HepG2 (cell line): ENCODE measurements around the gene CD79A. TPM values are rescaled to one million over a fixed set of nuclear protein-coding genes. Genes with fewer than 3 reads are reported as not detected.

ENCODE experiments used
- ATAC-seq: fragments of 200-7000 bp; cut with Tn5 transposase; 3 replicates; pipeline ENCODE4 v1.9.1; 2020; ENCODE audit warnings: mild to moderate bottlenecking, moderate library complexity
- BruUV-seq: library from RNA; stranded (reverse); fragments of 400-500 nt; replicated peaks from 2 replicates; lab custom pipeline; 2021; lab: Mats Ljungman, UMichigan
- CTCF ChIA-PET: fragments of 300-600 bp; formaldehyde crosslinking; extraction: SDS; loops from one replicate; lab custom pipeline; 2021; ENCODE audit warnings: low total read pairs, inconsistent platforms, low intra/inter-chr PET ratio; lab: Yijun Ruan, JAX
- POLR2A ChIA-PET: fragments of 350-600 bp; sonication (Branson Sonifier 250); formaldehyde crosslinking; loops from one replicate; lab custom pipeline; 2020; ENCODE audit warnings: antibody characterized with exemption, inconsistent platforms; lab: Yijun Ruan, JAX
- DNase-seq: peaks from one replicate; pipeline ENCODE4 v3.0.0-alpha.2; 2015; ENCODE audit warnings: low spot score
- FAIRE-seq: peaks from 3 replicates; lab custom pipeline; 2011; peaks lifted over from hg19 to GRCh38; lab: Jason Lieb, UNC
- H2AFZ ChIP-seq: one replicate; pipeline ENCODE4 v1.6.1; 2011; ENCODE audit warnings: low read length, inconsistent platforms
- H3K27ac ChIP-seq: fragments of 300-600 bp; 3 replicates; pipeline ENCODE4 v1.8.0; 2011; ENCODE audit warnings: mixed run types, mild to moderate bottlenecking, mixed read lengths, low read length, inconsistent platforms; ENCODE audit not compliant: insufficient read depth; ENCODE audit errors: extremely low read length
- H3K27me3 ChIP-seq, 2 experiments: fragments of 200-600 bp in 1 of 2; 2 replicates in 1 of 2; 3 replicates in 1 of 2; pipeline versions ENCODE4 v1.6.0 to v1.8.0; 2011; ENCODE audit warnings: low read length in 2 of 2, mild to moderate bottlenecking in 2 of 2, moderate library complexity in 2 of 2, inconsistent platforms in 1 of 2; ENCODE audit not compliant: insufficient read depth in 2 of 2, control insufficient read depth in 1 of 2
- H3K36me3 ChIP-seq, 2 experiments: fragments of 200-600 bp in 1 of 2; replicated peaks in 1 of 2; 2 replicates in 1 of 2; 3 replicates in 1 of 2; pipeline versions ENCODE4 v1.5.1 to v1.8.0; 2011; ENCODE audit warnings: low read length in 2 of 2, inconsistent platforms in 1 of 2; ENCODE audit not compliant: insufficient read depth in 2 of 2, control insufficient read depth in 1 of 2
- H3K4me1 ChIP-seq: 2 replicates; pipeline ENCODE4 v1.5.1; 2012; ENCODE audit warnings: low read length, inconsistent platforms; ENCODE audit not compliant: insufficient read depth
- H3K4me2 ChIP-seq: 2 replicates; pipeline ENCODE4 v1.6.0; 2011; ENCODE audit warnings: low read depth, low read length, inconsistent platforms
- H3K4me3 ChIP-seq, 3 experiments: fragments of 200-600 bp in 1 of 3; sonication (generic), shearing (Covaris generic) in 1 of 3; replicated peaks in 1 of 3; 2 replicates each; pipeline ENCODE4 v1.5.1; 2011 to 2016; ENCODE audit warnings: low read length in 3 of 3, inconsistent platforms in 2 of 3, low read depth in 2 of 3, mild to moderate bottlenecking in 2 of 3, control low read depth in 1 of 3, mixed read lengths in 1 of 3; ENCODE audit not compliant: insufficient read depth in 1 of 3
- H3K79me2 ChIP-seq: one replicate; pipeline ENCODE4 v1.6.1; 2011; ENCODE audit warnings: low read length, inconsistent platforms; ENCODE audit not compliant: insufficient read depth
- H3K9ac ChIP-seq: 2 replicates; pipeline ENCODE4 v1.6.0; 2011; ENCODE audit warnings: mild to moderate bottlenecking, low read depth, low read length, inconsistent platforms; ENCODE audit not compliant: insufficient read depth
- H3K9me3 ChIP-seq: 2 replicates; pipeline ENCODE4 v1.5.1; 2012; ENCODE audit warnings: mild to moderate bottlenecking, low read length
- H4K20me1 ChIP-seq: 2 replicates; pipeline ENCODE4 v1.6.0; 2011; ENCODE audit warnings: inconsistent platforms, mild to moderate bottlenecking, low read length, moderate library complexity; ENCODE audit not compliant: insufficient read depth
- AKAP8 ChIP-seq: sonication (generic); formaldehyde crosslinking; IDR thresholded peaks from 2 replicates; pipeline ENCODE4 v1.5.1; 2020; ENCODE audit warnings: mild to moderate bottlenecking, missing genetic modification reagents
- ARID3A ChIP-seq: IDR thresholded peaks from 2 replicates; pipeline ENCODE4 v1.6.1; 2012; ENCODE audit warnings: low read depth, low read length, improper control_type of control experiment
- DNMT1 ChIP-seq: sonication (generic); formaldehyde crosslinking; IDR thresholded peaks from 2 replicates; pipeline ENCODE4 v1.5.1; 2020; ENCODE audit warnings: mild to moderate bottlenecking, missing genetic modification reagents
- FOXC1 ChIP-seq: sonication (generic); formaldehyde crosslinking; IDR thresholded peaks from 2 replicates; pipeline ENCODE4 v1.8.0; 2022; ENCODE audit warnings: mild to moderate bottlenecking, missing genetic modification reagents, borderline replicate concordance
- KAT7 ChIP-seq: IDR thresholded peaks from 2 replicates; pipeline ENCODE4 v1.6.1; 2018; ENCODE audit warnings: borderline replicate concordance, missing compliant biosample characterization
- POLR2AphosphoS5 ChIP-seq: IDR thresholded peaks from 2 replicates; pipeline ENCODE4 v1.6.1; 2012; ENCODE audit warnings: low read depth, low read length
- POLR2G ChIP-seq: fragments of 200-400 bp; formaldehyde crosslinking; IDR thresholded peaks from 2 replicates; pipeline ENCODE4 v1.6.1; 2018; ENCODE audit warnings: mild to moderate bottlenecking, low read depth, low read length, moderate library complexity
- TBP ChIP-seq: sonication (generic); formaldehyde crosslinking; IDR thresholded peaks from 2 replicates; pipeline ENCODE4 v1.5.0; 2020; ENCODE audit warnings: missing genetic modification reagents
- ZFP37 ChIP-seq: sonication (generic); formaldehyde crosslinking; IDR thresholded peaks from 2 replicates; pipeline ENCODE4 v1.4.0; 2020; ENCODE audit warnings: missing genetic modification reagents, borderline replicate concordance
- ZNF512 ChIP-seq: sonication (generic); formaldehyde crosslinking; IDR thresholded peaks from 2 replicates; pipeline ENCODE4 v1.4.0; 2020; ENCODE audit warnings: mild to moderate bottlenecking, missing genetic modification reagents
- WGBS: methylation state at CpG from one replicate; pipeline ENCODE4 v1.1.6; 2017; ENCODE audit warnings: low lambda C conversion rate; 5-methylcytosine and 5-hydroxymethylcytosine counted together
- in situ Hi-C: cut with HindIII; loops from 2 replicates; pipeline ENCODE4 v1.10.0; 2017; ENCODE audit warnings: low pct_unique_long_range_greater_than_20kb; ENCODE audit not compliant: extremely low pct_ligation_motif_present
- intact Hi-C: fragments of 100-400 bp; cut with micrococcal nuclease; formaldehyde crosslinking; loops from one replicate; pipeline ENCODE4 v1.10.0; 2022; ENCODE audit not compliant: unreplicated experiment
- polyA plus RNA-seq, 8 experiments: library from polyadenylated mRNA; depleted of rRNA in 3 of 8; stranded (reverse) in 7 of 8; unstranded in 1 of 8; fragments of >200 nt; fragmentation: Illumina TruSeq in 4 of 8; extraction: Trizol in 4 of 8; gene quantifications; 2 replicates each; pipeline versions ENCODE4 v1.2.1 to v1.2.3, GENCODE V29; 2011 to 2016; ENCODE audit warnings: low read depth in 4 of 8, missing spikeins in 1 of 8, mixed read lengths in 1 of 8; ENCODE audit not compliant: insufficient read depth in 1 of 8
- total RNA-seq, 5 experiments: library from RNA; depleted of rRNA; stranded (reverse); fragments of >200 nt; fragmentation: Illumina TruSeq; extraction: Trizol; gene quantifications; 2 replicates each; pipeline ENCODE4 v1.2.3, GENCODE V29; 2016; ENCODE audit warnings: low read depth in 1 of 5

CD79A gene
- total and polyA plus RNA-seq, 2 of the 13 experiments (the other 11 are each of a cell fraction or from before 2014, with no cell fraction given), result 0.24 to 0.33 TPM

GRCh38 chr19:41863209-41863931 is 13.7 kb upstream of the CD79A start:
- TF ChIP-seq ZNF512 (CRISPR knock-in tag) (no peak), FOXC1 (CRISPR knock-in tag) (0 out of 2 replicates have a peak, but pooled peaks have one; percentile 48), POLR2G (peak; percentile 15; the same call in 1 of the 2 replicates), DNMT1 (CRISPR knock-in tag) (no peak), TBP (CRISPR knock-in tag) (no peak), ZFP37 (CRISPR knock-in tag) (no peak), KAT7 (no peak), AKAP8 (CRISPR knock-in tag) (0 out of 2 replicates have a peak, but pooled peaks have one; percentile 29), ARID3A (no peak), POLR2AphosphoS5 (peak; percentile 47; the same call in 1 of the 2 replicates)
- 92% methylated on average over 9 of the region's 11 CpGs for WGBS
- intact Hi-C loops (no loop called here), in situ Hi-C loops (no loop called here)
- ATAC-seq, result no peak
- H3K4me3 ChIP-seq, result peak overlapping the region in 1 of 3 experiments; percentile 16; a peak in 3 of 6 replicates
- no peaks in the 10 kb centered on the region for H3K9me3 ChIP-seq
- H3K27ac ChIP-seq, result no peak overlapping the region
- H3K27me3 ChIP-seq, result peaks cover 0 to 4% of the 10 kb centered on the region in 2 experiments; a peak in 1 of 5 replicates
- no peak overlapping the region for H2AFZ ChIP-seq
- H4K20me1 ChIP-seq, result peaks cover 69% of the 10 kb centered on the region
- H3K79me2 ChIP-seq, result peaks cover 67% of the 10 kb centered on the region
- peaks cover 29 to 68% of the 10 kb centered on the region in 2 experiments for H3K36me3 ChIP-seq
- H3K4me1 ChIP-seq, result peaks cover 77% of the 10 kb centered on the region
- BruUV-seq, result no TSS peak
- peak overlapping the region; percentile 87 for H3K4me2 ChIP-seq
- ChIA-PET POLR2A (interaction anchor here (1.3 to 2.7 kb wide), 3 partner anchors 9 to 96 kb away, joined by 3 to 18 read pairs (median 7); partner anchors contain the start of gene RABAC1), CTCF (no interaction called here)
- peak overlapping the region; percentile 36; the same call in 1 of the 2 replicates for H3K9ac ChIP-seq
- FAIRE-seq, result no peak
- DNase-seq, result no peak
